HG03439 (cell line): ENCODE data around the gene MPHOSPH9.
A peak's percentile ranks its signal among the peaks of the same experiment; 100 is the strongest.

ENCODE experiments used
- ATAC-seq: cut with Tn5 transposase; IDR thresholded peaks from one replicate; pipeline ENCODE4 v1.9.1; 2021; ENCODE audit warnings: mild to moderate bottlenecking, moderate library complexity; ENCODE audit not compliant: unreplicated experiment

Gene MPHOSPH9

GRCh38 chr12:123132951-123133619 lies 99.9 kb downstream of the MPHOSPH9 start:
- no peak for ATAC-seq

GRCh38 chr12:123131879-123132402 lies 101.0 kb downstream of the MPHOSPH9 start:
- ATAC-seq = no peak

GRCh38 chr12:123131291-123131832 lies 101.6 kb downstream of the MPHOSPH9 start:
- ATAC-seq = no peak

DNA sequence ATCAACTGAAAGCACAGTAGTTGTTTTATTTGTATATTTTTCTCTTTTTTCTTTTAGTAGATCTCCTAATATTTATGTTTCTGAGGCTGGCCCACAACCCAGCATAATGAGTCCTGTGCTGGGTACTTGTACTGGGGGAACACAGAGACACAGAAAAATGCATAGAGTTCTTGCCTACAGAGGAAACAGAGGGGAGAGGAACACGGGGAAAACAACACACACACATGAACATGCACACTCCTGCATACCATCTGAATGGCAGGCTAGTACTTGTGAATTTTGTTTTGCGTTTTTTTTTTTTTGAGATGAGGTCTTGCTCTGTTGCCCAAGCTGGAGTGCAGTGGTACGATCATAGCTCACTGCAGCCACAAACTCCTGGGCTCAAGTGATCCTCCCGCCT lies 103.3 kb downstream of the MPHOSPH9 start:
- ATAC-seq = no peak

GRCh38 chr12:123127182-123127495 lies 105.8 kb downstream of the MPHOSPH9 start:
- ATAC-seq = no peak

DNA sequence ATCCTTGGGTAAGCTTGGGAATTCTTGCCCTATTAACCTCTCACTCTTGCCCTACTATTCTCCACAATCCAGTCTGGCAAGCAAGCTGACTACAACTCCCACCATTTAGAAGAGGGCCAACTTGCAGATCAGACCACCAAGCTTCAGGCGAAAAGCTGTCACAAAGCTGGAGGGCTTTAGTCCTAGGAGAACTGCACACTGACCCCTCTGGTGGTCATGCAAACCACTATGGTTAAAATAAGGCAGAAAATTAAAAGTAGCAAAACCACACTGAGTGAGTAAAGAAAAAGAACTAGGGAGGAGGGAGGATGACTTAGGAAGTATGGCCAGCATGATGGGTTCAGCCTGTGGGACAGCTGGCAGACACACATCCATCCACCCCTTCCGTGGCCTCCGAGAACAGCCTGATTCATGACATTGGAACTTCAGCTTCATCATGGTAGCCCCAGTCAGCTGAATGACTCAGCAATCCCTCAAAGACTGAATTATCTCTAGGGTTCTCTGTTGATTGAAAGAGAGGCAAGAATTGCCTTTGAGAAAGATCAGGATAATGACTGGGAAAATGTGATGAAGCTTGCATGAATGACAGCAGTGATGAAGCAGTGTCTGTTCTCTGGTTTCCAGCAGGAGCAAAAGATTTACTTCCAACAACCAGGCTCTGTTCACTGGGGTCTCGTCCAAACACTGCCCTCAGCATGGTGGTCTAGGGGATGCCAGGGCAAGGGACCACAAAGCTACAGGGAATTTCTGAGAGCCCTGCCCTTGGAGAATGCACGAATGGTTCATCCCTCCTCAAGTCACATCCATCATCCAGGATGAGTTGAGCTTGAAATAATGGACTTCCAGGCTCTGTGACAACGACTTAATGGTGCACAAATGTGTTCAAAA lies 106.4 kb downstream of the MPHOSPH9 start:
- ATAC-seq = no peak

DNA sequence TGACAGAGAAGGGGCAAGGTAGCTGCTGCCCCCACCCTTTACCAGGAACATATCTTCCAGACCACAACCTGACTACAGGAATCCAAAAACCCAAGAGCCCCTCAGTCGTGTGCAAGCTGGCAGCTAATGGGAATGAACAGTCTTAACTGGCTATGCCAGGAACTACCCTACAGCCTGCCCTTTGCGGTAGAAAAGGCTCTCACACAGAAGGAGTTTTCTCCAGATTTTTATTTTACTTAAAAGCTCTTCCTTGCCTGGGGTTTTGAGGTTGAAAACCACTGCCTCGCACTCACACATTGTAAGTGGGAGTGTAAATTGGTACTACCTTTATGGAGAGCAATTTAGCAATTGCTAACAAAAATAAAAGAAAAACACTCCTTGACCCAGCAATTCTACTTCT lies 110.3 kb downstream of the MPHOSPH9 start:
- ATAC-seq = no peak

DNA sequence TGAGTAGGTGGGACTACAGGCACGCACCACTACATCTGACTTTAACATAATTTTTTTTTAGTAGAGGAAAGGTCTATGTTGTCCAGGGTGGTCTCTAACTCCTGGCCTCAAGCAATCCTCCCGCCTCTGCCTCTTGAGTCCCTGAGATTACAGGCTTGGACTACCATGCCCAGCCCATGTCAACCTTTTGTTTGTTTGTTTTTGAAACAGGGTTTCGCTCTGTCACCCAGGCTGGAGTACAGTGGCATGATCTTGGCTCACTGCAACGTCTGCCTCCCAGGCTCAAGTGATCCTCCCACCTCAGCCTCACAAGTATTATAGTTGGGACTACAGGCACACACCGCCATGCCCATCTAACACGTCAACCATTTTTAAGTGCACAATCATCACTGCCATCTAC lies 111.3 kb downstream of the MPHOSPH9 start:
- no peak for ATAC-seq

- no peak for ATAC-seq
Measured at GRCh38 chr12:123120452-123121166, 112.3 kb downstream of the MPHOSPH9 start.

DNA sequence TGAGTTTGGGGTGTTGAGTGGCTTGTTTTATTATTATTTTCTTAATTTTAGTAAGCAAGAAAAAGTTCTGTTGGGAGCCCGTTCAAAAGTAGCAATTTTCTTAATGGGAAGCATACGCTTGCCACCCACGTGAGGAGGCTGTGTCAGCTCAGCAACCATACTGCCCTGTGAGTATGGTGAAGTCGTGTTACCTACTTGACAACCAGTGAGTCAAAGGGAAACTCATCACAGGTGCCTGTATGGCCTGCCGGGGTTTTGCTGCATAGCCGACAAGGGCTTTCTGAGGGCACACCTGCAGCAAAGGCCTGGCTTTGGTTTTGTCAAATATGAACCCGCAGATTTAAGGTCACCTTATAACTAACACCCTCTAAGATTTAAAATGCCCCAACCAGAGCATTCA lies 113.1 kb downstream of the MPHOSPH9 start:
- ATAC-seq = peak; percentile 94

DNA sequence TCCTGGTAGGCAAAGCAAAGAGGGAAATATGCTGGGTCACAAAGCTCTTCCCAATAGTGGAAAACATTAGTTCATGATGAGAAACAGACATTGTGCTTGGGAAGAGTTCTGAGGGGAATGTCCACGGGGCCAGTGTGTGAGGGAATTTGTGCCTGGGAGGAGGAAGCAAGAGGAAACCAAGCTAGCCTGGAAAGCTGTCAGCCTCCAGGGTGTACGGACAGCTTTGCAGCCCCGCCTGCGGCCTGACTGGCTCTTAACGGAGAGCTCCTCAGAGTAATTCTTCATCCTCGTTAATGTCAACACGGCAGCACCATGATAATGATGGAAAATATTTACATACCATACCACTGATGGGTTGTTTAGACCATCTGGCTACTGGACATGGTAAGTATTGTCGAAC lies 114.4 kb downstream of the MPHOSPH9 start:
- no peak for ATAC-seq

GRCh38 chr12:123115409-123116121 lies 117.4 kb downstream of the MPHOSPH9 start:
- no peak for ATAC-seq

DNA sequence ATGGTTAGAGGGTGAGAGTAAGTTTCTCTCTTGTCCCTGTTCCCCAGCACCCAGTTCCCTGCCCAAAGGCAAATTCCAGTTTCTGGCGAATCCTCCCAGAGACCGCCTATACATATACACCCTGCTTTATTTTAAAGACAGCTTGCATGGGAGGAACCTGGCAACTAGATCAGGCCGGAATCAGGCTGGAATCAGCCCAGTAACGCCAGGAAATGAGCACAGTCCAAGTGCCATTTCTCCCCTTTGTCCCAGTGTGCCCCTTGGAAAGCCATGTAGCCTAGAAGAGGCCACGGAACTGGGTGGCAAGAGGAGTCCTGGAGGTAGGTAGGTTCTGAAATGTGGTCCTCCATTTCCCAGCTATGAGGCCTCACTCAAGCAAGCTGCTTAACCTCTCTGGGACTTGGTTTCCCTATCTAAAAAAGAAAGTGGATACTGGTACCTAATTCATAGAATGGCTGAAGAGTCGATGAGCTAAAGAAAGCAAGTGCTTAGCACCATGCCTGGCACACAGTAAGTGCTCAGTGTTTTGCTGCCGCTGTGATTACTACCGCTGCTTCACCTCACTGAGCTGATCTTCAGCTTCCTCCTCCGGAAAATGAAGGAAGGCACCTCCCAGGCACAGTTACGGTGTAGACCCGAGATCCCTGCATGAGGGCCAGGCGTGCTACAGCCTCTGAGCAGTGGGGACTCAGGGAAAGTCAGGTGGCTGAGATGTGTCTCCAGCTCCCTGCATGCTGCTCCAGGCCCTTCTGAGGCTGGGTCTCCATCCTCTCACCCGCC lies 118.4 kb downstream of the MPHOSPH9 start:
- ATAC-seq = no peak

- no peak for ATAC-seq
Measured at GRCh38 chr12:123113026-123113425, 119.9 kb downstream of the MPHOSPH9 start.

DNA sequence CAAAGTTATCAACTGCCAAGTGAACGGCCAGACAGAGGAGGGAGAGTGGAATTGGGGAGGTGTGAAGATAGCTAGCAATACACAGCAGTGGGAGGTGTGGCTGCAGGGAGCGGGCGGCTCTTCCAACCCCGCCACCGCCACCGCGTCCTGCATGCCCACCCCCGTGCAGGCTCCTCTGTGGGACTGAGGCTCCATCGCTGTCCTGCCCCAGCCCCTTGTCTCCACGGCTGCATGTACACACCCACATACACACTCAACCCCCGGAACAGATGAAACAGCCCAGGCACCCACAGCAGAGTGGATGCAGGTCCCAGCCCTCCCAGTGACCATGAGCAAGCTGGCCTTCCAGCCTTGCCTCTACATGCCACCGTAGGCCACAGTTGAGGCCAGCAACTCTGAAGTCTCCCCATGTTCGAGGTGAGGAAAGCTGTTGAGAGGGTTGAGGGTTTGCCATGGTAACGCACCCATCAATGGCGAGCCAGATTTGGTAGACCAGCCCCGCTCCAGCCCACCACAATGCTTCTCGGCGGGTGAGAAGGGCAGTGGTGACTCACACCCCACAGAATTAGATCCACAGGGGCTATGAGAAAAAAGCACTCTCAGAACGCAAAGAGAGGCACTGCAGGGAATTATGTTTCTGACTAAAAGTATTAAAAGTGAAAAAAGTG lies 121.3 kb downstream of the MPHOSPH9 start:
- ATAC-seq = no peak

- ATAC-seq = no peak
Measured at GRCh38 chr12:123109319-123109772, 123.6 kb downstream of the MPHOSPH9 start.

- ATAC-seq = no peak
Measured at GRCh38 chr12:123108682-123109066, 124.3 kb downstream of the MPHOSPH9 start.

DNA sequence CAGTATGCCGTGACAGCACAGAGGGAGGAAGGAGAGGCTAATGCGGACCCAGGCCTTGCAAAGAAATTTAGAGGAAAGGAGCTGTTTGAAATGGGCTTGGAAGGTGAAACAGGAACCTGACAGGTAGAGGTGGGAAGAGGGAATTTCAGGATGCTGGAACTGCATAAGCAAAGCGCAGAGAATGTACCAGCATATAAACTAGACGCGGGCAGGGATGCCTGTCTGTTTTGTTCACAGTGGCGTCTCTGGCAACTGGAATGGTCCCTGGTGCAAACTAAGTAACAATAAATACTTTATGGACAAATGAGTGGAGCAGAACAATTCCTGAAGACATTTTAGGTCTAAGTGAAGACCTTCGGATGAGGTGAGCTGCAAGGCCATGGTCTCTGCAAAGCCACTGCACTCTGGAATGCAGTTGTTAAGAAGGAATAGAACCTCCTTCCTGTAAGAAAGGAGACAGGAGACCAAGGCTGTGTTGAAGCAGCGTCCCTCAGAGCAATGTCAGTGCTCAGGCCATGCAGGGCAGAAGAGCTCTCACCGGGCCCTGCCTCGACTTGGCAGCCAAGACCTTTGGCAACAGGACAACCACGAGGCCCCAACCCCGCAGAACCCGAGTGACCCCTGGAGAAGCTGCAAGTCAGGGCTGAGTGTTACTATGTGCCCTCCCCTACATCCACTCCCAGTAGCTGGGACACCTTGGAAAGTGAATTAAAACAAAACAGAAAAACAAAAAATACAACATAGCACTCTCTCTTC lies 124.8 kb downstream of the MPHOSPH9 start:
- ATAC-seq = no peak
